Inferior parietal cortex (tissue), 1 donor: ENCODE results near the gene TUT1.
"Not testable (repeated sequence)": the region's sequence is repeated elsewhere in the genome, so short reads cannot be mapped to it uniquely, and the experiment has no call there.

Experiments
- DNase-seq: peaks from one replicate; pipeline ENCODE4 v3.0.0-alpha.2; 2016; ENCODE audit errors: extremely low spot score

TUT1 gene

GRCh38 chr11:62578541-62578940 is 12.8 kb downstream of the TUT1 start:
- no peak for DNase-seq

GRCh38 chr11:62577046-62577714 is 14.1 kb downstream of the TUT1 start:
- no peak for DNase-seq

GRCh38 chr11:62575837-62576236 is 15.5 kb downstream of the TUT1 start:
- no peak for DNase-seq

GRCh38 chr11:62575156-62575555 is 16.2 kb downstream of the TUT1 start:
- DNase-seq = no peak

GRCh38 chr11:62574363-62575071 is 16.8 kb downstream of the TUT1 start:
- DNase-seq = peak; percentile 38

- peak; percentile 99 for DNase-seq
These were observed 17.5 kb downstream of the TUT1 start, which contains the start of gene EEF1G for GRCh38 chr11:62573592-62574362. TSS of gene EEF1G (minus strand) at chr11:62573891. CDS start at chr11:62573842, 49 bp downstream.

GRCh38 chr11:62573006-62573591 is 18.2 kb downstream of the TUT1 start:
- peak; percentile 22 for DNase-seq

GRCh38 chr11:62572431-62572830 is 18.9 kb downstream of the TUT1 start:
- no peak for DNase-seq

- not testable (repeated sequence) for DNase-seq
These were observed 19.8 kb downstream of the TUT1 start for GRCh38 chr11:62571493-62571892.

GRCh38 chr11:62570903-62571302 is 20.4 kb downstream of the TUT1 start:
- not testable (repeated sequence) for DNase-seq

GRCh38 chr11:62569611-62570010 is 21.7 kb downstream of the TUT1 start:
- DNase-seq = no peak

- DNase-seq = no peak
These were observed 24.2 kb downstream of the TUT1 start for GRCh38 chr11:62567018-62567633.

GRCh38 chr11:62566247-62566646 is 25.1 kb downstream of the TUT1 start:
- no peak for DNase-seq

GRCh38 chr11:62565100-62565802 is 26.1 kb downstream of the TUT1 start:
- no peak for DNase-seq

GRCh38 chr11:62561677-62562230 is 29.6 kb downstream of the TUT1 start:
- DNase-seq = not testable (repeated sequence)

GRCh38 chr11:62560566-62561103 is 30.7 kb downstream of the TUT1 start:
- peak; percentile 58 for DNase-seq

- not testable (repeated sequence) for DNase-seq
These were observed 31.7 kb downstream of the TUT1 start for GRCh38 chr11:62559626-62560025.

- DNase-seq = no peak
These were observed 32.1 kb downstream of the TUT1 start for GRCh38 chr11:62559204-62559603.

- DNase-seq = no peak
These were observed 32.7 kb downstream of the TUT1 start for GRCh38 chr11:62558669-62559068.

GRCh38 chr11:62556875-62557631 is 34.3 kb downstream of the TUT1 start:
- no peak for DNase-seq
